SU-DHL-6 (cell line): ENCODE data around the gene SLC24A3.

Experiments used
- H2AFZ ChIP-seq: fragments of 200-600 bp; sonication (generic); 2 replicates; pipeline ENCODE4 v1.6.1; 2014; ENCODE audit warnings: low read depth, mild to moderate bottlenecking, moderate library complexity, mixed read lengths, antibody characterized with exemption, low read length; ENCODE audit not compliant: severe bottlenecking
- H3F3A ChIP-seq: fragments of 200-600 bp; shearing (Covaris generic); 2 replicates; pipeline ENCODE4 v1.6.0; 2016; ENCODE audit warnings: antibody characterized with exemption, mild to moderate bottlenecking; ENCODE audit not compliant: insufficient read depth
- H3K27ac ChIP-seq: fragments of 200-600 bp; sonication (generic); 2 replicates; pipeline ENCODE4 v1.5.1; 2016; ENCODE audit warnings: low read depth, mild to moderate bottlenecking, low read length, moderate library complexity, mixed read lengths
- H3K27me3 ChIP-seq: fragments of 200-600 bp; sonication (generic), shearing (Covaris generic); 2 replicates; pipeline ENCODE4 v1.6.0; 2014; ENCODE audit warnings: mild to moderate bottlenecking, low read length
- H3K36me3 ChIP-seq: fragments of 200-600 bp; sonication (generic); 2 replicates; pipeline ENCODE4 v1.6.1; 2014; ENCODE audit warnings: mild to moderate bottlenecking, low read length, mixed read lengths
- H3K4me2 ChIP-seq: fragments of 300-600, 200-600 bp; shearing (Covaris generic), sonication (generic); 2 replicates; pipeline ENCODE4 v1.6.0; 2014; ENCODE audit warnings: low read length, low read depth, mild to moderate bottlenecking; ENCODE audit not compliant: poor library complexity, severe bottlenecking
- H3K4me3 ChIP-seq: fragments of 200-600 bp; sonication (generic); 2 replicates; pipeline ENCODE4 v1.5.1; 2014; ENCODE audit warnings: antibody characterized with exemption, low read length, mild to moderate bottlenecking, mixed read lengths; ENCODE audit not compliant: insufficient read depth, poor library complexity, severe bottlenecking
- H3K79me2 ChIP-seq: fragments of 200-600 bp; sonication (generic); 2 replicates; pipeline ENCODE4 v1.6.1; 2014; ENCODE audit warnings: mild to moderate bottlenecking, low read length, moderate library complexity; ENCODE audit not compliant: insufficient read depth
- H3K9ac ChIP-seq: fragments of 200-600 bp; sonication (generic); 2 replicates; pipeline ENCODE4 v1.7.0; 2014; ENCODE audit warnings: mild to moderate bottlenecking, low read length
- H3K9me2 ChIP-seq: fragments of 200-600 bp; sonication (generic); replicated peaks from 2 replicates; pipeline ENCODE4 v1.6.1; 2014; ENCODE audit warnings: low read length; ENCODE audit not compliant: insufficient read depth
- H3K9me3 ChIP-seq: fragments of 200-600 bp; sonication (generic); 2 replicates; pipeline ENCODE4 v1.6.1; 2014; ENCODE audit warnings: low read length, mixed read lengths; ENCODE audit not compliant: insufficient read depth
- H4K20me1 ChIP-seq: fragments of 200-600 bp; sonication (generic); 2 replicates; pipeline ENCODE4 v1.6.1; 2014; ENCODE audit warnings: low read depth, mild to moderate bottlenecking, antibody characterized with exemption, low read length, moderate library complexity, mixed read lengths
- EZH2phosphoT487 ChIP-seq: fragments of 200-600 bp; sonication (generic), shearing (Covaris generic); conservative IDR thresholded peaks from 2 replicates; pipeline ENCODE4 v1.6.1; 2018; ENCODE audit warnings: mild to moderate bottlenecking, antibody characterized with exemption, low read length, moderate library complexity, mixed read lengths
- TF ChIP-seq, protein P1 (sequence below): fragments of 200-600 bp; sonication (generic); IDR thresholded peaks from one replicate; pipeline ENCODE4 v1.5.1; 2017; ENCODE audit warnings: antibody characterized with exemption, mild to moderate bottlenecking, low read length, moderate library complexity; ENCODE audit not compliant: insufficient read depth, poor library complexity, severe bottlenecking

The SLC24A3 gene

DNA sequence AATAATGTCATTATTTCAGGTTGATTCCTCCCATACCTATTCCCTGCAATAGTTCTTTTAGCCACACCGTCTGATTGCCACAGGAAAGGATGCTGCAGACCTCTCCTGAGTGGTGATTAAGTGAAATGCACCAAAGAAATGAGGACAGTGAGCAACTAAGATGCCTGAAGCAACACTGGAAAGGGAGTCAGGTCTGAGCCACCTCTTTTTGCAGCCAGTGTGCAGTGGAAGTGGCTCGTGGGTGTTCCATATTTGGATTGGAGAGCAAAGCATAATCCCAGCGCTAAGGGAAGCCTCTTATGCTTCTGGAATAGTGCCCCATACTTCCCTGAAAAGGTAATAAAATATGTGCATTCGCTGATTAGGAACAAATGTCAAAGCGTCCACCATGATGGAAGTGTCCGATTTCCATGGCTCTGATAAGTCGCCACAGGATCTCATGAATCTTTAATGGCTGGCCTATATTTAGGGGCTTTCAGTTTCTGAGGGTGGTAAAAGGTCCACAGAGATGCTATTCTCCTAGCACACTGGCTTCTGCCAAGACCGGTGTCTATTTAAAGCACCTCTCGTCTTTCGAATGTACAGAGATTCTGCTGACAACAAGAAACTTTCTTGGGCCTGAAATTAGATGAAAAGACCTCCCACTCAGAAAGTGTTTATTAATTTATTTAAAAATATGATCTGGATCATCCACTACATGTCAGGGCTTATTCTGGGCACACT, 253.9 kb downstream of the SLC24A3 start:
- no peaks in the 10 kb centered on the region for H3K79me2 ChIP-seq
- no peak overlapping the region for H2AFZ ChIP-seq
- no peaks in the 10 kb centered on the region for H3K27me3 ChIP-seq
- H3K4me2 ChIP-seq: no peak overlapping the region
- H3K9me2 ChIP-seq: no peaks in the 10 kb centered on the region
- H3K27ac ChIP-seq: no peak overlapping the region
- no peaks in the 10 kb centered on the region for H4K20me1 ChIP-seq
- no peaks in the 10 kb centered on the region for H3K9me3 ChIP-seq
- no peaks in the 10 kb centered on the region for H3F3A ChIP-seq
- H3K9ac ChIP-seq: no peak overlapping the region
- H3K4me3 ChIP-seq: no peak overlapping the region
- no peak for TF ChIP-seq EZH2phosphoT487
- TF ChIP-seq, protein P1, sequence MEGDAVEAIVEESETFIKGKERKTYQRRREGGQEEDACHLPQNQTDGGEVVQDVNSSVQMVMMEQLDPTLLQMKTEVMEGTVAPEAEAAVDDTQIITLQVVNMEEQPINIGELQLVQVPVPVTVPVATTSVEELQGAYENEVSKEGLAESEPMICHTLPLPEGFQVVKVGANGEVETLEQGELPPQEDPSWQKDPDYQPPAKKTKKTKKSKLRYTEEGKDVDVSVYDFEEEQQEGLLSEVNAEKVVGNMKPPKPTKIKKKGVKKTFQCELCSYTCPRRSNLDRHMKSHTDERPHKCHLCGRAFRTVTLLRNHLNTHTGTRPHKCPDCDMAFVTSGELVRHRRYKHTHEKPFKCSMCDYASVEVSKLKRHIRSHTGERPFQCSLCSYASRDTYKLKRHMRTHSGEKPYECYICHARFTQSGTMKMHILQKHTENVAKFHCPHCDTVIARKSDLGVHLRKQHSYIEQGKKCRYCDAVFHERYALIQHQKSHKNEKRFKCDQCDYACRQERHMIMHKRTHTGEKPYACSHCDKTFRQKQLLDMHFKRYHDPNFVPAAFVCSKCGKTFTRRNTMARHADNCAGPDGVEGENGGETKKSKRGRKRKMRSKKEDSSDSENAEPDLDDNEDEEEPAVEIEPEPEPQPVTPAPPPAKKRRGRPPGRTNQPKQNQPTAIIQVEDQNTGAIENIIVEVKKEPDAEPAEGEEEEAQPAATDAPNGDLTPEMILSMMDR: no peak
- no peaks in the 10 kb centered on the region for H3K36me3 ChIP-seq

DNA sequence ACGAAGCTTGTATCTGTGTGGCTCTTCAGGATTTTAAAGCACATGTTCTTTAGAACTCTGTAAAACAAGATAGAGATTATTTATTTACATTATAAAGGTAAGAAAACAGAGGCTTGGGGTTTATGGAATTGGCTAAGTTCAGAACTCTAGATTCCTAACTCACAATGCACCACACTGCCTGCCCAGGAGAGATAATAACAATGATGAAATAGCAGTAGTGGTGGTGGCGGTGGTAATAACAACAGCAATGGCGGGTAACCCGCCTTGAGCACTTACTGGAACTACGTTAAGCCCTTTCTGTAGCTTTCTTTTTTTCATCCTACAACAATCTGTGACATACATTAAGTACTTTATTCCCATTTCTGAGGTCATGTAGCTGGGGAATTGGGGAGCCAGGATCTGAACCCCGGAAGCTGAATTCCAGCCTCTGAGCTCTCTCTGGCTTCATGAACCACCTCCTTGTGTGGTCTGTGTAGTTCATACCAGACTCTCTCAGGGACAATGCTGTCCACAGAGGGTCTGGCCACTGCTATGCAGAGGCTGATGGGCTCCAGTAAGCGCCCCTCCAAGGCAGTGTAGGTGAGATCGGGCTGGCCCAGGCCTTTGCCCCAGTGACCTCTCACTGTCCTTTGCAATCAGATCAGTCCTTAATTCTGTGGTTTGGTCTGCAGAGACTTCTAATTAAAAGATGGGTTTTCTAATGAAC, 260.9 kb downstream of the SLC24A3 start:
- no peak overlapping the region for H3K4me3 ChIP-seq
- H3F3A ChIP-seq: no peaks in the 10 kb centered on the region
- no peak overlapping the region for H3K4me2 ChIP-seq
- no peaks in the 10 kb centered on the region for H3K27me3 ChIP-seq
- H3K9me2 ChIP-seq: no peaks in the 10 kb centered on the region
- H3K36me3 ChIP-seq: no peaks in the 10 kb centered on the region
- no peaks in the 10 kb centered on the region for H4K20me1 ChIP-seq
- no peaks in the 10 kb centered on the region for H3K79me2 ChIP-seq
- no peak overlapping the region for H3K27ac ChIP-seq
- H3K9ac ChIP-seq: no peak overlapping the region
- H2AFZ ChIP-seq: no peak overlapping the region
- H3K9me3 ChIP-seq: no peaks in the 10 kb centered on the region
- TF ChIP-seq EZH2phosphoT487: no peak
- TF ChIP-seq, protein P1: no peak

DNA sequence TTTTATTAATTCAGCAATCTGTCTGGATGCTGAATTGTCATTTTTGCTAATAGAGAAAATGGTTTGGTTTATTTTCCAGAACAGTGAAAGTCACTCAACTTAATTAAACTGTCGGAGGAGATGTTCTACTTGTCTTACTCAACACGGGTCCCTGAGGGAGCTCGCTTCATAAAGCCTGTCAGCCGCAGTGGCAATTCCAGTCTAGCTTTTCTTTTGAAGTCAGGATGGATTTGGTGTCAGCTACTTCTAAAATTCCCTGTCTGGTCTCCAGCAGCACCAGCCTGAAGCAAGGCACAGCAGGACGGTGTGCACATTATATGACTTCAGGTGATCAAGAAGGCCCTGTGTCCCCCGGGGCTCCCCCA, 261.5 kb downstream of the SLC24A3 start:
- H3K9me3 ChIP-seq: no peaks in the 10 kb centered on the region
- TF ChIP-seq, protein P1: no peak
- TF ChIP-seq EZH2phosphoT487: no peak
- H2AFZ ChIP-seq: no peak overlapping the region
- H3K9ac ChIP-seq: no peak overlapping the region
- H3K27me3 ChIP-seq: no peaks in the 10 kb centered on the region
- H3K27ac ChIP-seq: no peak overlapping the region
- H3K4me2 ChIP-seq: no peak overlapping the region
- H3F3A ChIP-seq: no peaks in the 10 kb centered on the region
- no peak overlapping the region for H3K4me3 ChIP-seq
- H3K79me2 ChIP-seq: no peaks in the 10 kb centered on the region
- no peaks in the 10 kb centered on the region for H3K9me2 ChIP-seq
- H3K36me3 ChIP-seq: no peaks in the 10 kb centered on the region
- no peaks in the 10 kb centered on the region for H4K20me1 ChIP-seq
